Activated CD4-positive, alpha-beta T cell treated with anti-CD3 and anti-CD28 coated beads, Interleukin-2, amount 10 ng/mL, durations not matched to agents 24 days and 14 days (primary cell): ENCODE data around the gene ISG20L2. TPM values are rescaled to one million over a fixed set of nuclear protein-coding genes. Genes with fewer than 3 reads are reported as not detected.
"Not testable (repeated sequence)": the region's sequence is repeated elsewhere in the genome, so short reads cannot be mapped to it uniquely, and the experiment has no call there.

Experiments
- DNase-seq: peaks from one replicate; pipeline ENCODE4 v3.0.0; 2022
- H3K27ac Mint-ChIP-seq: one replicate; pipeline ENCODE4 v1.8.0; 2022; ENCODE audit warnings: mild to moderate bottlenecking, mixed read lengths
- H3K27me3 Mint-ChIP-seq: one replicate; pipeline ENCODE4 v1.8.0; 2022; ENCODE audit warnings: mixed read lengths
- H3K36me3 Mint-ChIP-seq: one replicate; pipeline ENCODE4 v1.8.0; 2022; ENCODE audit warnings: low read depth, mild to moderate bottlenecking, mixed read lengths
- H3K4me1 Mint-ChIP-seq: one replicate; pipeline ENCODE4 v1.8.0; 2021; ENCODE audit warnings: mixed read lengths
- H3K4me3 Mint-ChIP-seq: one replicate; pipeline ENCODE4 v1.8.0; 2022; ENCODE audit warnings: mild to moderate bottlenecking, moderate library complexity, mixed read lengths
- H3K9me3 Mint-ChIP-seq: one replicate; pipeline ENCODE4 v1.8.0; 2021; ENCODE audit warnings: mixed read lengths
- intact Hi-C: fragments of 100-400 bp; cut with micrococcal nuclease; formaldehyde crosslinking; loops from one replicate; pipeline ENCODE4 v1.15.1; 2023
- total RNA-seq: library from RNA; stranded (reverse); gene quantifications from 2 replicates; pipeline ENCODE4 v1.2.3, GENCODE V29; 2022

ISG20L2 gene
- total RNA-seq, 1 donor from 2014 or later: 75.4 TPM

- H3K27me3 Mint-ChIP-seq: no peaks in the 10 kb centered on the region
- intact Hi-C loops: loop anchor here (2.0 kb wide), 1 partner anchor 51 kb away; the partner anchor contains the start of gene SH2D2A
- H3K36me3 Mint-ChIP-seq: peaks cover 18% of the 10 kb centered on the region
- H3K4me1 Mint-ChIP-seq: peaks cover 22% of the 10 kb centered on the region
- DNase-seq: no peak
- no peak overlapping the region for H3K4me3 Mint-ChIP-seq
- no peaks in the 10 kb centered on the region for H3K9me3 Mint-ChIP-seq
- H3K27ac Mint-ChIP-seq: no peak overlapping the region
Observed at GRCh38 chr1:156765666-156766065, 37.1 kb upstream of the ISG20L2 start.

DNA sequence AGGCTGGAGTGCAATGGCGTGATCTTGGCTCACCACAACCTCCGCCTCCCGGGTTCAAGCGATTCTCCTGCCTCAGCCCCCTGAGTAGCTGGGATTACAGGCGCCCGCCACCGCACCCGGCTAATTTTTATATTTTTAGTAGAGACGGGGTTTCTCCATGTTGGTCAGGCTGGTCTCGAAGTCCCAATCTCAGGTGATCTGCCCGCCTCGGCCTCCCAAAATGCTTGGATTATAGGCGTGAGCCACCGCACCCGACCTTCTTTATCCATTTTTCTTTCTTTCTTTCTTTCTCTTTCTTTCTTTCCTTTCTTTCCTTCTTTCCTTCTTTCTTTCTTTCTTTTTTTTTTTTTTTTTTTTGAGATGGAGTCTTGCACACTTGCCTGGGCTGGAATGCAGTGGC is 36.6 kb upstream of the ISG20L2 start:
- H3K27ac Mint-ChIP-seq, DNase-seq, H3K27me3 Mint-ChIP-seq, H3K4me3 Mint-ChIP-seq, H3K9me3 Mint-ChIP-seq, intact Hi-C loops: not testable (repeated sequence)
- Mint-ChIP-seq H3K36me3 (peaks cover 14% of the 10 kb centered on the region), H3K4me1 (peaks cover 21% of the 10 kb centered on the region)

GRCh38 chr1:156760796-156761104 is 32.2 kb upstream of the ISG20L2 start:
- H3K27ac Mint-ChIP-seq: no peak overlapping the region
- DNase-seq: no peak
- no peaks in the 10 kb centered on the region for H3K9me3 Mint-ChIP-seq
- H3K4me1 Mint-ChIP-seq: peaks cover 6% of the 10 kb centered on the region
- H3K4me3 Mint-ChIP-seq: no peak overlapping the region
- peaks cover 2% of the 10 kb centered on the region for H3K36me3 Mint-ChIP-seq
- intact Hi-C loops: no loop called here
- H3K27me3 Mint-ChIP-seq: no peaks in the 10 kb centered on the region

DNA sequence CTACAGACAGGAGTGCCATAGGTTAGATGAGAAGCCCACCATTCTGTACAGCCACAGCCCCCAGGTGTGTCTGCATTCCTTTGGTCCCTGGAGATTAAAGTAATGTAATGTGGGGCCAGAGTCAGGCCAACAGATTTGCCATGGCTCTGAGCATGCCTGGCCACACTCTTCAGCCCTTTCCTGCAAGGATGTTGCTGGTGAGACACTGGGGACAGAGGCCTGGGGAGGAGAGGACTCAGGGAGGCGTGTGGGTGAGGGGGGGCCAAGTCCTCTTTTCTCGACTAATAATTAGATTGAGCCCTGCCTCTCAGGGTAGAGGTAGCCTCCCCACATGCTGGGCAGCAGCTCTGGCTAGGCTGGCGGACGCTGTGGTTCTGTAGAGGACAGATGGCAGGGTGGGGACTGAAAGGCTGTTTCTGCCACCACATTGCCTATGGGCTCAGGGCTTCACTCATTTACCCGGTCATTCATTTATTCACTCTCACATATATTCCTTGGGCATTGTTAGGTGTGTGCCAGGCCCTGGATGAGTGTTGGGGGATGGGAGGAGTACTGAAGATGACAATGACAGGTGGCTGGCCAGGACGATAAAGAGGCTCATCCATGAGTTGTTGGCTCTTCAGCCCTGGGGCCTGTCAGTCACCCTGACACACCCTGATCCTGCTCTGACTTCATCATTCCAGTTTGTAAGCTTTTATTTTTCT is 31.7 kb upstream of the ISG20L2 start:
- Mint-ChIP-seq H3K9me3 (no peaks in the 10 kb centered on the region), H3K27me3 (no peaks in the 10 kb centered on the region), H3K36me3 (peaks cover 2% of the 10 kb centered on the region), H3K4me1 (peaks cover 5% of the 10 kb centered on the region), H3K4me3 (no peak overlapping the region), H3K27ac (no peak overlapping the region)
- intact Hi-C loops: no loop called here
- DNase-seq: no peak

- H3K27ac Mint-ChIP-seq, H3K4me3 Mint-ChIP-seq, H3K9me3 Mint-ChIP-seq, H3K27me3 Mint-ChIP-seq, H3K36me3 Mint-ChIP-seq, DNase-seq: not testable (repeated sequence)
- H3K4me1 Mint-ChIP-seq: peaks cover 13% of the 10 kb centered on the region
- intact Hi-C loops: loop anchor here (10.0 kb wide), 1 partner anchor 563 kb away; the partner anchor contains the start of gene SLC25A44
Observed at GRCh38 chr1:156757572-156758253, 29.1 kb upstream of the ISG20L2 start.

DNA sequence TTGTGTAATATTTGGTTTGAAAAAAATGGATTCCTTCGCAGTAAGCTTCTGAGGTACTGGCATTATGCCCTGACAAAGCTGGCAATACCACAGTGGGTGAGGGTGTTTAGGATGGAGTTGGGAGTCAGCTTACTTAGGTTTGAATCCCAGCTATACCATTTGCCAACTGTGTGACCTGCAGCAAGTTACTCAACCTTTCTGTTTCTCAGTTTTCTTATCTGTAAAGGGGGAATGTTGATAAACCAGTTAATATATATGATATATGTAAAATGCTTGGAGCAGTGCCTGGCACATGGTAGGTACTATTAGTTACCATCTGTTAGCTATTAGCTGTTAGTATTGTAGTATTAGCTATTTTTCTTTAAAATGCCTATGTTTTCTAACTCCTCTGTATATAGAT is 27.8 kb upstream of the ISG20L2 start:
- no peak for DNase-seq
- Mint-ChIP-seq H3K27me3 (no peaks in the 10 kb centered on the region), H3K4me3 (no peak overlapping the region), H3K9me3 (no peaks in the 10 kb centered on the region), H3K27ac (no peak overlapping the region), H3K4me1 (peaks cover 15% of the 10 kb centered on the region), H3K36me3 (peaks cover 7% of the 10 kb centered on the region)
- intact Hi-C loops: loop anchor here (10.0 kb wide), 1 partner anchor 562 kb away; the partner anchor contains the start of gene SLC25A44

DNA sequence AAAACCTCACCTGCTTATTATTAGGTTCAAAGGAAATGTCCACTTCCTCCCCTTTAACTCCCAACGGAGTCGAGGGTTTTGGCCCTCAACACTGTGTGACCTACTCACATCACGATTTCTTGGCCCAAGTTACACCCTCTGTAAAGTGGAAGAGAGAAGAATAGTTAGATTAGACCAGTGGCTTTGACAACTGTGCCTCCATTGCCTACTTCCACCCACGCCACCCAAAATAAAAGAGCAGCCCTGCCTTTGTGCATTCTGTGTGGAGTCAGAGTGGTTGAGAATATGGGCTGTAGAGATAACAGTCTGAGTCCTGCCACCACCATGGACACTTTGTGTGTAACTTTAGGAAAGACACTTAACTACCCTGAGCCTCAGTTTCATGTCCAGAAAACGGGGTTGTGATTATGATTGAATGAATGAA is 27.0 kb upstream of the ISG20L2 start:
- Mint-ChIP-seq H3K4me3 (no peak overlapping the region), H3K9me3 (no peaks in the 10 kb centered on the region), H3K27ac (no peak overlapping the region), H3K36me3 (peaks cover 9% of the 10 kb centered on the region), H3K4me1 (peaks cover 15% of the 10 kb centered on the region), H3K27me3 (no peaks in the 10 kb centered on the region)
- intact Hi-C loops: loop anchor here (10.0 kb wide), 1 partner anchor 561 kb away; the partner anchor contains the start of gene SLC25A44
- DNase-seq: no peak

GRCh38 chr1:156754219-156754618 is 25.7 kb upstream of the ISG20L2 start:
- intact Hi-C loops: loop anchor here (10.0 kb wide), 1 partner anchor 559 kb away; the partner anchor contains the start of gene SLC25A44
- Mint-ChIP-seq H3K36me3 (peaks cover 21% of the 10 kb centered on the region), H3K4me3 (no peak overlapping the region), H3K27me3 (no peaks in the 10 kb centered on the region), H3K27ac (no peak overlapping the region), H3K9me3 (no peaks in the 10 kb centered on the region), H3K4me1 (peaks cover 19% of the 10 kb centered on the region)
- DNase-seq: no peak

DNA sequence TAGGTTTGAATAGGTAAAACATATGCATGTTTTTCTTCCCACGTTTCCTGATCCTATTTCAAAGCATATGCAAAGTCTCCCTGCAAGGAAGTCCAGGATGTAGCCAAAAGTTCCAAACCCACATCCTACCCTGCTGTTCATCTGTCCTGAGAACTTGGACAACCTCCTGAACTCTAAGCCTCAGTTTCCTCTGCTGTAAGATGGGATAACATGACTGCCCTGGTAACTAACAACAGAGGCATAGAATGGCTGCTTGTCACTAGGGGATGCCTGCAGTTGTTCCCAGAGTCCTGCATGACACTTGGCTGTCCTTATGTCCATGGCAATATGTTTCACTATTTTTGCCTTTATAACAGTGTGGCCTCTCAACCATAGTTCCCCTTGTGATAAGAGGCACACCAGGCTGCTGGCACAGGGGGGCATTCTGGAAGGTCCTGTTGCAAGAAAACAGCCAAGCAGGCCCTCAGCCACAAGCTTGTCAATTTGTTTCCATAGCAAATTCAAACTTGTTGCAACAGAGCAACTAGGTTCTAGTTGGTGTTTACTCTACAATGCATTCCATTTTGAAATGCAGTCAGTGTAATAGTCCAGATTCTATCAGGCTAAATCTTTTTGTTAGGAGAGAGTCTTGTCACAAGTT is 24.4 kb upstream of the ISG20L2 start:
- Mint-ChIP-seq H3K9me3 (no peaks in the 10 kb centered on the region), H3K4me1 (peaks cover 27% of the 10 kb centered on the region), H3K36me3 (peaks cover 29% of the 10 kb centered on the region), H3K27ac (peak overlapping the region; percentile 96), H3K27me3 (no peaks in the 10 kb centered on the region), H3K4me3 (peak overlapping the region; percentile 97)
- intact Hi-C loops: loop anchor here (10.0 kb wide), 1 partner anchor 558 kb away; the partner anchor contains the start of gene SLC25A44
- DNase-seq: no peak

- Mint-ChIP-seq H3K9me3 (no peaks in the 10 kb centered on the region), H3K27ac (peak overlapping the region; percentile 96), H3K4me1 (peaks cover 33% of the 10 kb centered on the region), H3K4me3 (peak overlapping the region; percentile 97), H3K27me3 (no peaks in the 10 kb centered on the region), H3K36me3 (peaks cover 33% of the 10 kb centered on the region)
- DNase-seq: peak; percentile 98
- intact Hi-C loops: loop anchor here (1.0 to 10.0 kb wide), 4 partner anchors 11 to 557 kb away; partner anchors contain the start of genes ISG20L2, METTL25B, MRPL24 and PRCC
Observed at GRCh38 chr1:156751757-156752481, 23.4 kb upstream of the ISG20L2 start.

- no peaks in the 10 kb centered on the region for H3K9me3 Mint-ChIP-seq
- H3K27ac Mint-ChIP-seq: peak within 1 kb of the TSS; percentile 96
- peaks cover 35% of the 10 kb centered on the region for H3K36me3 Mint-ChIP-seq
- DNase-seq: no peak
- H3K27me3 Mint-ChIP-seq: no peaks in the 10 kb centered on the region
- intact Hi-C loops: loop anchor here (1.0 to 10.0 kb wide), 4 partner anchors 10 to 557 kb away; partner anchors contain the start of genes ISG20L2, METTL25B, MRPL24 and PRCC
- H3K4me1 Mint-ChIP-seq: peaks cover 34% of the 10 kb centered on the region
- peak within 1 kb of the TSS; percentile 97 for H3K4me3 Mint-ChIP-seq
Observed at GRCh38 chr1:156751451-156751756, 22.8 kb upstream of the ISG20L2 start, which contains the start of gene HDGF. Gene HDGF, minus strand, starts transcription at chr1:156751675. Its CDS starts 246 bp downstream, at chr1:156751429.

DNA sequence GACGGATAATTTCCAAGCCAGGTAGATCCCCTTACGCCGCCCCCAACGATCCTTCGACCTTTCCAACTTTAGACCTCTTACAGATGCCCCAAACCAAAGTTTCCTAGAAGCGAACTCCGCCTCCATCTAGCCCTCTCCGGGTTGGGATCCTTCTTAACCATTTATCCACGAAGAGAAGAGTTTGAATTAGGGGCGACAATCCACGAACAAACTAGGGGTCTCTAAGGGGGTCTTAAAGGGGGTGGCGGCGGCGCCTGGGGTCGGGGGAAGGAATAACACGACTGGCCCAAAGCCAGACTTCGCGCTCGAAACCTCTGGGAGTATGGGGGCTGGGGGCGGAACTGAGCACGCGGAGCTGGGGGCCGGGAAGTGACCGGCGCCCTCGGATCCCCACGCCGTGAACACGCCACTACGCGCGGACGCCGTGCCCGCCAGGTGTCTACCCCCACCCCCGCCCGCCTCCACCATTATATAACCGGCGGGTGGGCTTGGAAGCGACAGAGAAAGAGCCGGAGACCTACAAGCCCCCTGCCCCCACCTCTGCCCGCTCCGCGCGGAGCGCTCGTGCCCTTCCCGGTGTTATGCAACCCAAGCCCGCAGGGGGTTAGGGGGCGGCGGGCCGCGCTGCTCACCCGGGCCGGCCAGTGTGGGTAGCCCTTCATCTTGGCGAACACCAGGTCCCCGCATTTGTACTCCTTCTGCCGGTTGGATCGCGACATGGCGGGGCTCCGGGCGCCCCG is 22.3 kb upstream of the ISG20L2 start:
- no peaks in the 10 kb centered on the region for H3K27me3 Mint-ChIP-seq
- H3K4me3 Mint-ChIP-seq: peak overlapping the region; percentile 97
- peak; percentile 82 for DNase-seq
- H3K27ac Mint-ChIP-seq: peak overlapping the region; percentile 96
- intact Hi-C loops: loop anchor here (1.0 to 10.0 kb wide), 4 partner anchors 10 to 556 kb away; partner anchors contain the start of genes ISG20L2, METTL25B, MRPL24 and PRCC
- H3K36me3 Mint-ChIP-seq: peaks cover 36% of the 10 kb centered on the region
- H3K9me3 Mint-ChIP-seq: no peaks in the 10 kb centered on the region
- H3K4me1 Mint-ChIP-seq: peaks cover 38% of the 10 kb centered on the region
